CD1c-positive myeloid dendritic cell (primary cell): ENCODE measurements around the gene MMP13.
A peak's percentile ranks its signal among the peaks of the same experiment; 100 is the strongest.
"Not testable (repeated sequence)": the region's sequence is repeated elsewhere in the genome, so short reads cannot be mapped to it uniquely, and the experiment has no call there.

Source experiments
- DNase-seq: peaks from one replicate; pipeline ENCODE4 v3.0.0-alpha.2; 2016; ENCODE audit errors: extremely low spot score

Gene MMP13

DNA sequence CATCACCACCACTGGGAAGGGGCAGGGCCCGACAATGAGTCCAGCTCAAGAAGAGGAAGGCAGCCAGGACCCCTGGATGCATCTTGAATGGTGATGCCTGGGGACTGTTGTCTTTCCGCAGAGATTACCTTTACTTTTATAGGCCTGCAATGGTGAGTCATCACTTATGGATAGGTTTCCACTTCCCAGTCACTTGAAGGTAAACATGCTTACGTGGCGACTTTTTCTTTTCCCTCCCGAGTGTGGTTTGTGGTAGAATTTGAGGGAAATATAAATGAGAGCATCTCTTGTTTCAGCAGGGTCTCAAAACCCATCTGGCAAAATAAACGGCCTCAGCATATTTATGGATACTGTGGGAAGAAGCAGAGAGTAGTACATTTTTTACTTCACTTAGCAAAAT is at the start of gene MMP13:
MMP13 (minus strand) TSS at position 109 of the 400 bp plus-strand sequence; CDS start at position 82, 27 bp downstream.
- DNase-seq, result no peak

DNA sequence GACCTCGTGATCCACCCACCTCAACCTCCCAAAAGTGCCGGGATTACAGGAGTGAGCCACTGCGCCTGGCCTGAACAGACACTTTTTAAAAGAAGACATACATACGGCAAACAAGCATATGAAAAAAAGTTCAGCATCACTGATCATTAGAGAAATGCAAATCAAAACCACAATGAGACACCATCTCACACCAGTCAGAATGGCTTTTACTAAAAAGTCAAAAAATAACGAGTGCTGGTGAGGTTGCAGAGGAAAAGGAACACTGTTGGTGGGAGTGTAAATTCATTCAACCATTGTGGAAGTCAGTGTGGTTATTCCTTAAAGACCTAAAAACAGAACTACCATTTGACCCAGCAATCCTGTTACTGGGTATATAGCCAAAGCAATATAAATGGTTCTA is 48.7 kb upstream of the MMP13 start:
- DNase-seq, result not testable (repeated sequence)

DNA sequence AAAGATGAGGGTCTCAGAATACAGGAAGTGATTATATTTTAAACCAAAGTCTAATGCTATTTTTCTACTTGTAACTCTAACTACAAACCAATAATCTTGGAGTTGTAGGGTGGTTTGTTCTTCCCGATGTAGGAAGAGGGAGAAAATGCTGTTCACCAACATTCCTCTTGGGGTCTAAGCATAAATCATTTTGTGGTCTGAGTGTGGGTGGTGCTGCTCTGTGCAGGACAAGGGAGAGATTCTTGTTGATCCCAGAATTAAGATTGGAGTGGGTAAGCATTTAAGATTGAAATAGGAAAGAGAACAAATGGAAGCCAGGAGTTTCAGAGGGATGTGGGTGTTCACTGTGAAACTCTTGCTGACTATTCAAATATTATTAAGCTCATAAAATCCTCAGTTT is 38.6 kb upstream of the MMP13 start:
- no peak for DNase-seq

DNA sequence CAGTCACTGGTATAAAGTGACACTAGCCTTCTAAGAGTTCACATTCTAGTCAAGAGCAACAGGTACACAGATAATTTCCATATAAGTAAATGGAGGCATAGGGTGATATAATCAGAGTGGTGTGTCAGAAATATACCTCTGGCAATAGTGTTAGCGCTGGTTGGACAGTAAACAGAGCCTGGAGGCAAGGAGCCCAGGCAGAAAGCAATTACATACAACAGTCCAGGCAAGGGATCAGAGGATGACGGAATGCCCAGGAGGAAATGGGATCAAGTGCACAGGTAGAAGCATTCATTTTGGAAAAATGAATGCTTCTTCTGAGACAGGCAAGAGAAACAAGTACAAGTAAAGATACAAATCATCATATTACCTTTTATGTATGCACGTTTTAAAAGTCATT is 36.2 kb upstream of the MMP13 start:
- no peak for DNase-seq

DNA sequence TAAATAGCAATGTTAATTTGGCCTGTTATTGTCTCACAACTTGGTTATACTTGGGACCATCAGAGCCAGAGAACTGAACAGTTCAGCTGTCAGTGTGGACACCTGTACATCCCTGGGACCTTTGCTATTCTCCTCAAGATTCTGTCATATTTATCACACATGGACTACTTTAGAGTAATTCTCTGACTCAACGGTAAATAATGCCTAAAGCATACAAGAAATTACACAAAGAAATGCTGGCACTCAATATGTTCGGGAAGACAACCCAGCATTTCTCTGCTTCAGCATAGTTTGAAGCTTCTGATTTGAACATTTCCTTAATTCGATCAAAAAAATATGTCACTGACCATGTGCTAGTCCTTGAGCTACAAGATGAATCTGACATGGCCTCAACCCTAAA is 34.6 kb upstream of the MMP13 start:
- DNase-seq, result no peak

DNA sequence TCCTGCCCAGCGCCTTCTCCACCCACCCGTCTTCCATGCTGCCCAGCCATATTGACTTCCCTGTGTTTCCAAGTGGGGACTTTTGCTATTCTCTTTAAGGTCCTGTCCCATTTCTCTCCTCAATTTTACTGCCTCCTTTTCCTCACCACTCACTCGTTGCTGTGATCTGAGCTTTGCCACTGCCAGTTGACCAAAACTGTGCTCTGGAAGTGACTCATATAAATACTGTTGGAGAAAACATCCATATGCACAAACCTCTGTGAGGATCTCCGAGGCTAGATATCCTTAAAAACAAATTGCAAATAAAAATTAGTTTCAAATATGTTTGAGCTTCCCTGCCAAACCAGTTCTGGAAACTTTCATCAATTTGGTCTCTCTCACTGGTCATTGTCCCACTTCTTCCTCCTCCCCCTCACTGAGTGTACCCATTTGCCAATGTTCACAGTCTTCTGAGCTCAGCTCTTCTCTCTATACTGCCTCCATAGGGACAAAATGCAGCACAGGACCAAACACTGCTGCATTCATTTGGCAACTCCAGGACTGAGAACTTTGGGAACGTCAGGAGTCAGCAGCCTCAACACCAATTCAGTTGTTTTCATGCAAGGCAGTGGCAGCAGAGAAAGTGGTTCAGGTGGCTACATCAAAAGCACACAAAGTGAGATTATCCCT is 34.0 kb upstream of the MMP13 start:
- no peak for DNase-seq

DNA sequence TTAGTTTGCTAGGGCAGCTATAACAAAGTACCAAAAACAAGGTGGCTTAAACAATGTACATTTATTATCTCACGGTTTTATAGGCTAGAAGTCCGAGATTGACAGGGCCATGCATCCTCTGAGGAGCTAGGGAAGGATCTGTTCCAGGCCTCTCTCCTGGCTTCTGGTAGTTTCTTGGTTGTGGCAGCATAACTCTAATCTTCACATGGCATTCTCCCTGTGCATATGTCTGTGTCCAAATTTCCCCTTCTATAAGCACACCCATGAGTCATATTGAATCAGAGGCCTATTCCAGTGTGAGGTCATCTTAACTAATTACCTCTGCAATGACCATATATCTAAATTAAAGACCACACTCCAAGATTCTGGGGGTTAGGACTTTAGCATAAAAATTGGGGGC is 31.3 kb upstream of the MMP13 start:
- no peak for DNase-seq

DNA sequence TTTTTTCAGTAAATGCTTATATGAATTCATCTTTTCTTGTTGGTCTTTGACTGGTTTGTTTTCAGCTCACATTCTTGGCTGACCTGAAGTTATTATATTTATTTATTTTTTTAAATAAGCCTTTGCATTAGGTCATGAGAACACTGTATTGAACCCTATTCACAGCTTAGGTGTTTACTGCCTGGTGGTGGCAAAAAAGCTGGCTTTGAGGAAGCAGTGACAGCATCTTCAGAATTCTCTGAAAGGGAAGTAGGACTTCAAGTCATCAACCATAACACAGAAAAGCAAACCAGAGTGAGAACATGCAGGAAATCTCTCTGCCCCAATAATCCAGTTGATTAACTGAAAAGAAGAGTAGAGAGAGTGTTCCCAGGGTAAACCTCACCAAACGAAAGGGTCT is 30.3 kb upstream of the MMP13 start:
- peak; percentile 32 for DNase-seq

DNA sequence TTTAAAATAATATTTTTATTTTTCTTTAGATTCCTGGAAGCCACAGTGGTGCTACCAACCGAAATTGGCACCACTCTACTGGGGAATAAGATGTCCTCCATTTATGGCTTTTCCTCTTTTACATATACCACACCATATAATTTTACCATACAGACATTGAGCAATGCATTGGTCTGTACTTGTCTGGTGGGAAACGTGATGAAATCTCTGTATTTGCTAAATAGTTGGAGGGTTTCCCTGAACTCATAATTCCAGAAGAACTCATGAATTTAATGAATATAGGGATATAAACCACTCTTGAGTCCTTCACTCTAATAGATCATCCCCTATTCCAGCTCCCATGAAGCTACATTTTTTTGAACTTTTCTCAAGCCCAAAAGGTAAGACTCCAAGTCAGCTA is 28.0 kb upstream of the MMP13 start:
- DNase-seq, result no peak

DNA sequence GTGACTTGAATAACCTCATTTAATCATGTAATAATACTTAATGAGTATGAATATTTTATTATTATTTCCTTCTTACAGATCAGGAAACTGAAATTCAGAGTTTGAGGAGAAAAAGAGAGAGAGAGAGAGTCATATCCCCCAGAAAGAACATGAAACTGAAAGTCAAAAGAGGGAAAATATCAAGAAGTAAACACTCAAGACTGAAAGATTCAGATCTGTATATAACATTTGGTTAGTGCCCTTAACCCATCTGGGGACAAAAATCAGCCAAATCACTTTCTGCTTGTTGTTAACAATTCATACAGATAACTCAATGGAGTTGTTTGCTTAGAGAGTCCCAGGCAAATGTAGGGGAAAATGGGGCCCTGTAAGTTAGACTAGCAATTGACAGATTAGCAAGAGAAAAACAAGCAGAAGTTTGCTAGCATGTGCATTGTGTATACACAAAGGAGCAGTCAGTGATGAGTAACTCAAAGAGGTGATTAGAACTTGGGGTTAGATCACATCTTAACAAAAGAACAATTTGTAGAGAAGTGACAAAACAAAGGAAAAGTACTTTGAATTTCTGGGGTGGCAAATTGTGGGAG is 25.9 kb upstream of the MMP13 start:
- no peak for DNase-seq

DNA sequence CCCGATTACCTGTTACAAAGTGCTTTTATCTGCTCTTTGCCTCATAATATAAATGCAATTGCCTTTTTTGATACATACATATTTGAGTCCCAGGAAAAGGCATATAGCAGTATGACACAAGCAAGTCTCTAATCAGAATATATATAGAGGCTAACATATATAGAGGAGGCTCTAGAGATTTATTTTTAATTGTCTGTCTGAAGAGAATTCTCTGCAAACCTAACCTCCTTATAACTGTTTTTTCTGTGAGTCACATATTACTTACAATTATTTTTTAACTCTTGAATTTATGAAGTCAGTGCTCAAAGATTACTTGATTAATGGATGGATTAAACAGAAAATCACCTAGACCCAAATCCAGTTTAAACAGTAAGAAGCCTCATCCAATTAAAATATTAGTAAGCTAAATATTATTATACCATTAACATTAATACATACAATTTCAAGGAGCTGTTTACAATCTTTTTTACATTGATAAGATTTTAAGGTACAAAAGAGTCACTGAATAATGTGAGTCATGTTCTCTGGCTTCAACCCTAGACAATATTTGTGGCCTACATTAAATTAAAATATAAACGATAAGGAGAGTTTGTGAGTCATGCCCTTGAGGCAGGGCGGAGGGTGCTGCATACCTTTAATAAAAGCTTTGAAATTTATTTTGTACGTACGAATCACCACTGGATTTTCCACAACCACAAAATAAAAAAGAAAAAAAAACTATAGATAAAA is 19.2 kb upstream of the MMP13 start:
- no peak for DNase-seq

DNA sequence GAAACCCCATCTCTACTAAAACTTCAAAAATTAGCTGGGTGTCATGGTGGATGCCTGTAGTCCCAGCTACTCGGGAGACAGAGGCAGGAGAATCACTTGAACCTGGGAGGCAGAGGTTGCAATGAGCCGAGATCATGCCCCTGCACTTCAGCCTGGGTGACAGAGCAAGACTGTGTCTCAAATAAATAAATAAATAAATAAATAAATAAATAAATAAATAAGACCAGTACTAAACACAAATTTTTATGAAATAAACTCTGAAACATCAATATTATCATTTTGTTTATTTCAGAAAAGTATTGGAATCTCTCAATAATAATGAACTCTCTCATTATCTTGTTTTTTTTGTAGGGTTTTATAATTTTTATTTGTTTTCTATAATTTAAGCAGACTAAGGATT is 18.2 kb upstream of the MMP13 start:
- DNase-seq, result not testable (repeated sequence)

DNA sequence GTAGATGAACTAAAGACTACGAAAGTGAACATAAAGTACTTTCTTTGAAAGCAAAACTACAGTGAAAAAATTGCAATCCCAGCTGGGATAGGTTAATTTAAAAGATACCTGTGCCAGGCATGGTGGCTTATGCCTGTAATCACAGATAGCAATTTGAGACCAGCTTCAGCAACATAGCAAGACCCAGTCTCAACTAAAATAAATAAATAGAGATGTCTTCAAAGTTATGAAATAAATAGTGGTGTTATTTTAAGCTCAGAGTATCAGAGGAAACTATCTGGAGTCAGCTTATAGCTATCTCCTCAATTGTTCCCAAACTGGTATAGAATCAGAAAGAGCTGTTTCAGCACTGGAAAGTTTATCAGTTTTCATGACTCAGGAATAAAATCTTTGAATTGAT is 17.3 kb upstream of the MMP13 start:
- DNase-seq, result no peak

DNA sequence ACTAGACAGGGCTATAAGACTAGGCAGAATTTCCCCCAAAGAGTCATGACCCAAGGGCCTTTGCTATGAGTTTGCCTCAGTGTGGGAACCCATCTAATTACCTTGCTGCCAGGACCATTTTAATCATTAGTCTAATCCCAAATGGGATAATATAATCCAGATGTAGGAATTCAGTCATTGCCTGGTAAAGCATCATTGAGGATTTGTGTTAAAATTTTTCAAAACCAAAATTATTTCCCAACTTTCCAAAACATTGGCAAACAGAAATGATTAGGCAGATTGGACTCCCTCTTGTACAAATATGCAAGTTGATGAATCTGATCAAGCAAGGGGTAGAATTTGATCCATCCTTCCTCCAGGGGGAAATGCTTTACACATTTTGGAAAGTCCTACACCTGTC is 16.2 kb upstream of the MMP13 start:
- DNase-seq, result no peak

DNA sequence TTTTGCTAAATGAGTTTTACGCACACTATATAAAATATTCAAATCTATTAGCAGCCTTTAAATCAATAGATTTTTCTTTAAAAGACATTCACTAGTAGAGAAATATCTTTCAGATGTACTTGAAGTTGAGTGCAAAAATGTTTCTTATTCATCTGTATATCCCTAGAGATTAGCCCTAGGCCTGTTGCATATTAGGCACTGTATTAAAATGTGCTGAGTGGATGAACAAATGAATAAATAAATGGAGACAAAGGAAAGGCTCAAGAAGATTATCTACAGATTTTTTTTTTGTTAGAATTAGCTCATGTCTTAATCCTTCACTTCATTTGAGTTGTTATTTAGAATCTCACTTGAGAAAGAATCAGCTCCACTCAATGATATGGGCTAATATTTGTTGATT is 12.0 kb upstream of the MMP13 start:
- no peak for DNase-seq

DNA sequence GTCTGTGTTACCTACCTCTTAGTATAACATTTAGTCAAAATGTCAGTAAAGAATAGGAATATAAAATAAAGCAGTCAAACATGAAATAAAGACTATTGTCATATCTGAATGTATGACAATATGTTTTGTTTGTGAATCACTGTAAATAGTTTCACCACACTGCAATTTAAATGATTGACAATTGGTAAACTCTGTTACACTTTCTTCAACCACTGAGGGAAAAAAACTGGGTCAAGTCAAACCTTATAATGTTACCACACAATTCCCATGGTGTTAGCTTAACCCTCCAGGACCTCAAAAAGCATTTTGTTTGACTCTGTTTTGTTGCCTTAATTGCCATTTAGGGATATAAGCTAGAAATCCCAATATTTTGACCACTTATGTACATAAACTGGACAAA is 10.5 kb upstream of the MMP13 start:
- no peak for DNase-seq

DNA sequence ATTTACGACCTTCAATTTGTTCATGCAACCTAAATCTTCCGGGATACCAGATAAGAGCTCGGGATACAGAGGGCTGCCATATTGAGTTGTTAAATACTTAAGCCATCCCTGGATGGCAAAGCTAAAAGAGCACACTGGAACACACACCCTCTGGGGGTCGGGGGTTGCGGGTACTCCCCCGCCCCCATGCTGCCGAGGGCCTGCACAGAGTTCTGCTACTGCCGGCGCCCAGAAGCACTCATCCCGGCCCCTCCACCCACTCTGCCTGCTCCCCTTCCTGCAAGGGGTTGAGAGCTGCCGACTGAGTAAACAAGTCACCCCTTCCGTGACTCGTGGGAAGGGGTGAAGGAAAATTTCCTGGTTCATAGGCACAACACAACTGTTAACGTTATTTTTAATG is 9.3 kb upstream of the MMP13 start:
- DNase-seq, result no peak

DNA sequence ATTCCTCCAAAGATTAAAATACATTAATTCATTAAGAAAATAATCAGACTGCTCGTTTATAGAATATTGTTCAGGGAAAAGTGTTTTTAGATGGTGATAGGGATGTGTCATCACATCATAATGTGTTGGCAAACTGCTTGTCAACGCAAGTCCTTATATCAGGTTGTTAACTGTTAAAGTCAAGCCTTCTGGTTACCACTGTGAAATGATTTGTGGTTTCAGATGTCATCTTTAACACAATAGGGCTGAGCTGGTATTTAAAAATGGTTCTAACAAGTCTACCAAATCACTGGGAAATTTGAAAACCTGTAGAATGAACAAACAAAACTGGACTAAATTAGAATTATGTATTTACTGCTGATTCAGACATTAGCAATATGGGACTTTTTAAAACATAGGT is 2.4 kb upstream of the MMP13 start:
- DNase-seq, result no peak

DNA sequence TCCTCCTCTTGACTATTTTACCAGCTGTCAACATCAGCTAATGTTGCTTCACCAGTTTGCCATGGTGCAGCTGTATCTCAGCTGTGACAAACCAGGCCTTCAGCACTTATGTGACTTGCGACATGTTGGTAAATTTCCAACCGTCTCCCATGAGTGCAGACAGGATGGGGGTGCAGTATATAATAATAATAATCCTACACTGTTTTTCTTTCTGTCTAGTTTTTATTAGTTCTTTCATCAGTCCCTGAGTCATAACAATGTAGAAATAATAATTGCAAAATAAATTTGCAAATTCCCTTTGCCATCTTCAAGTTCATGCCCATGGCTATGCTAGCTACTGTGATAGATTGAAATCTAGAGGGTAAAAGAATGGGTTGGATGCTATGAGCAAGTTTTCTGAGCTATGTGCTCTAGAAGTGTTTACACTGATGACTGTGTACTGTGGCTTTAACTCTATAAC is 4.9 kb downstream of the MMP13 start:
- no peak for DNase-seq

DNA sequence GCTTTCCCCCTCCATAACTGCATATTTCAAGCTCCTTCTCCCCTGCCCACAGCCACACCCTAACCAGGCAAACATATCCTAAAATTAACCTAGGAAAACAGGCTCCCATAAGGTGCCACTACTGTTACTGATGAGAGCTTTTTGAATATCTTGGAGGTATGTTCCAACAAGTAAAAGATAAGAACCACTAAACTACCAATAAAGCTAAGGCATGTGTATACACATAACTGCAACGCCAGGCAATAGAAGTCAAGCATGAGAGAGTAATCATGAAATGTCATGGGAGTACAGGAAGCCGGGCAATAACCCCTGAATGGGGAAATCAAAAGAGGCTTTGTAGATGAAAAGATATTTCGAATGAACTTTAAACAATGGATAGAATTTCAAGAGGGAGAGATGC is 9.3 kb downstream of the MMP13 start:
- no peak for DNase-seq

DNA sequence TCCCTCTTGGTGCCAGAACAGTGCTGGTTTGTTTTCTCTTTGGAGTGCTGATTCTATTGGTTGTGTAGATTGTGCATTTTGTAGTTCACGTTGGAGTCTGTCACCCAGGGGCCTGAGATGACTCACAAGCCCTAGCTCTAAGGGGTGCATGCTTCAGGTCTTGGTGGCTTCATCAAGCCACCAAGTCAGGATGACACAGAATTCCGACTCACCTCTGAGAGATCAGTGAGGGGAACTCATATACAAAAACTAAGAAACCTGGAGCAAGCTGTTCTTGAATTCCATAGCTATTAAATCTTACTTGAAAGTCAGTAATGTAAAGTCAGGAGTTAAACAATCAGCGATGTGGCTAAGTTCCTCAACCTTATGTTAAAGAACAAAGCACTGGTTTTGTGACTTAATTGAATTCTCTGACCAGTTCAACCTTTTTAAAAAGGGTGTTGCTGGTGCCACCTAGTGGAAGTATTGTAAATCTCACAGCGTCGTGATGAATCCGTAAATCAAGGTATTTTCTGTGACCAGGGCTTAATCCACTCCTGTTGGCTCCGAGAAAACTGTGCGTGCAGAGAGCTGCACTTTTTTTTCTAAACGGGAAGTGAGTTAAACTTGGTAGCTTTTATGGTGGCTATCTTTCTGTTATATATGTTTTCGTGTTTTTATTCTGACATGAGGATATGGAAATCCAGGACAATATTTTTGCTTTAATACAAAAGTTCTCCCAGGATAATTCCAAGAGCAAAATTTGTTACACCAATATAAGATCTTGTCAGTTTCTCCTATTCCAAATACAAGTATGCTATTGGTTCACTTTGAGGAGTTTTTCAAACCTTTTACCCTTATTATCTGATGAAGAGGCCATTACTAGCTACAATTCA is 14.6 kb downstream of the MMP13 start:
- peak; percentile 89 for DNase-seq

DNA sequence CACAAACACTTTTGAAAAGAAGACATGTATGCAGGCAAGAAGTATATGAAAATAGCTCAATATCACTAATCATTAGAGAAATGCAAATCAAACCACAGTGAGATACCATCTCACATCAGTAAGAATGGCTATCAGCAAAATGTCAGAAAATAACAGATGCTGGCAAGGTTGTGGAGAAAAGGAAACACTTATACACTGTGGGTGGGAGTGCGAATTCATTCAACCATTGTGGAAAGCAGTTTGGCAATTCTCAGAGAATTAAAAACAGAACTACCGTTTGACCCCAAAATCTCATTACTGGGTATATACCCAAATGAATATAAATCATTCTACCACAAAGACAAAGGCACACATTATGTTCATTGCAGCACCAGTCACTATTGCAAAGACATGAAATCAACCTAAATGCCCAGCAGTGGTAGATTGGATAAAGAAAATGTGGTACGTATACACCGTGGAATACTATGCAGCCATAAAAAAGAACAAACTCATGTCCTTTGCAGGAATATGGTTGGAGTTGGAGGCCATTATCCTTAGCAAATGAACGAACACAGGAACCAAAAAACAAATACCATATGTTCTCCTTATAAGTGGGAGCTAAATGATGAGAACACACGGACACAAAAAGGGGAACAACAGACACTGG is 18.5 kb downstream of the MMP13 start:
- no peak for DNase-seq
